ENCODE results near the gene SLC25A12.

SLC25A12 gene

GRCh38 chr2:171735991-171736710 lies 157.9 kb downstream of the SLC25A12 start:
- Histone ChIP-seq H3K4me1 (ENCODE audit: control insufficient read depth, insufficient read depth, low read length) (no peaks in the 10 kb centered on the region), H3K4me3 (ENCODE audit: low read length) (no peak overlapping the region), H3K27ac (ENCODE audit: low read length) (no peak overlapping the region), H3K27me3 (ENCODE audit: control insufficient read depth, insufficient read depth, low read length) (no peaks in the 10 kb centered on the region), H3K9me3 (ENCODE audit: control insufficient read depth, insufficient read depth, low read length) (no peaks in the 10 kb centered on the region), H3K36me3 (ENCODE audit: control insufficient read depth, insufficient read depth, low read length) (no peaks in the 10 kb centered on the region)
- WGBS (ENCODE audit: insufficient coverage, insufficient read length): no CpG with 5 or more reads among the region's 4 CpGs
- DNase-seq (ENCODE audit: low read depth, low spot score): no peak

Data from iPS DF 6.9 (cell line).